GM20431 (cell line): ENCODE data around the gene ATRNL1.

ENCODE experiments used
- in situ Hi-C: fragments of 300-500 bp; cut with MseI, MboI; formaldehyde crosslinking; loops from one replicate; pipeline ENCODE4 v1.15.0; 2020; ENCODE audit warnings: low sequenced_read_pairs; ENCODE audit not compliant: unreplicated experiment

ATRNL1 gene

GRCh38 chr10:115918812-115919211 is 825.6 kb downstream of the ATRNL1 start:
- in situ Hi-C loops, result no loop called here

GRCh38 chr10:115921795-115922194 is 828.6 kb downstream of the ATRNL1 start:
- in situ Hi-C loops, result no loop called here

GRCh38 chr10:115931309-115931708 is 838.1 kb downstream of the ATRNL1 start:
- in situ Hi-C loops, result no loop called here

- in situ Hi-C loops, result no loop called here
These were observed 838.9 kb downstream of the ATRNL1 start for GRCh38 chr10:115932099-115932498.

GRCh38 chr10:115933098-115933497 is 839.9 kb downstream of the ATRNL1 start:
- in situ Hi-C loops, result no loop called here

GRCh38 chr10:115935731-115936130 is 842.6 kb downstream of the ATRNL1 start:
- in situ Hi-C loops, result no loop called here

- in situ Hi-C loops, result no loop called here
These were observed 844.0 kb downstream of the ATRNL1 start for GRCh38 chr10:115936926-115937767.

- in situ Hi-C loops, result no loop called here
These were observed 844.5 kb downstream of the ATRNL1 start for GRCh38 chr10:115937768-115938056.

- in situ Hi-C loops, result no loop called here
These were observed 846.1 kb downstream of the ATRNL1 start for GRCh38 chr10:115939101-115939854.

- in situ Hi-C loops, result no loop called here
These were observed 848.2 kb downstream of the ATRNL1 start for GRCh38 chr10:115941361-115941771.

- in situ Hi-C loops, result no loop called here
These were observed 848.9 kb downstream of the ATRNL1 start for GRCh38 chr10:115942101-115942500.

- in situ Hi-C loops, result no loop called here
These were observed 851.4 kb downstream of the ATRNL1 start for GRCh38 chr10:115944538-115944937.

- in situ Hi-C loops, result no loop called here
These were observed 852.7 kb downstream of the ATRNL1 start for GRCh38 chr10:115945701-115946445.

- in situ Hi-C loops, result no loop called here
These were observed 853.9 kb downstream of the ATRNL1 start for GRCh38 chr10:115947104-115947503.

- in situ Hi-C loops, result no loop called here
These were observed 855.3 kb downstream of the ATRNL1 start for GRCh38 chr10:115948465-115948864.

- in situ Hi-C loops, result no loop called here
These were observed 856.2 kb downstream of the ATRNL1 start for GRCh38 chr10:115949282-115949844.

GRCh38 chr10:115950320-115950719 is 857.2 kb downstream of the ATRNL1 start:
- in situ Hi-C loops, result no loop called here

- in situ Hi-C loops, result no loop called here
These were observed 858.1 kb downstream of the ATRNL1 start for GRCh38 chr10:115951242-115951641.

GRCh38 chr10:115953281-115953680 is 860.1 kb downstream of the ATRNL1 start:
- in situ Hi-C loops, result no loop called here

- in situ Hi-C loops, result no loop called here
These were observed 860.8 kb downstream of the ATRNL1 start for GRCh38 chr10:115953968-115954367.
